CD14-positive monocyte (primary cell): ENCODE data around the gene STK32B. TPM values are rescaled to one million over a fixed set of nuclear protein-coding genes. Genes with fewer than 3 reads are reported as not detected.

Experiments
- DNase-seq, 3 donors: peaks; one replicate each; pipeline ENCODE4 v3.0.0-alpha.2; 2011 to 2022
- H2AFZ ChIP-seq: 2 replicates; pipeline ENCODE4 v1.6.0; 2012; ENCODE audit warnings: mild to moderate bottlenecking, low read depth, low read length, inconsistent platforms; ENCODE audit not compliant: insufficient read depth, poor library complexity, severe bottlenecking
- H3K27ac ChIP-seq, 2 donors: 1 replicate in 1 of 2; 2 replicates in 1 of 2; pipeline ENCODE4 v1.5.1; 2012 to 2013; ENCODE audit warnings: low read length in 2 of 2, control low read depth in 1 of 2, inconsistent platforms in 1 of 2, low read depth in 1 of 2, mild to moderate bottlenecking in 1 of 2
- H3K27me3 ChIP-seq, 2 donors: one replicate each; pipeline versions ENCODE4 v1.6.0 to v1.6.1; 2011 to 2013; ENCODE audit warnings: low read length in 2 of 2; ENCODE audit not compliant: control insufficient read depth in 2 of 2, insufficient read depth in 2 of 2
- H3K36me3 ChIP-seq, 2 donors: replicated peaks in 1 of 2; 1 replicate in 1 of 2; 2 replicates in 1 of 2; pipeline versions ENCODE4 v1.5.1 to v1.6.1; 2012 to 2013; ENCODE audit warnings: low read length in 2 of 2, control low read depth in 1 of 2, inconsistent platforms in 1 of 2, mild to moderate bottlenecking in 1 of 2; ENCODE audit not compliant: insufficient read depth in 2 of 2, control insufficient read depth in 1 of 2
- H3K4me1 ChIP-seq, 2 donors: 1 replicate in 1 of 2; 2 replicates in 1 of 2; pipeline versions ENCODE4 v1.5.1 to v1.6.1; 2012 to 2013; ENCODE audit warnings: low read length in 2 of 2, control low read depth in 1 of 2, inconsistent platforms in 1 of 2, mild to moderate bottlenecking in 1 of 2, moderate library complexity in 1 of 2; ENCODE audit not compliant: insufficient read depth in 2 of 2, control insufficient read depth in 1 of 2
- H3K4me2 ChIP-seq: replicated peaks from 2 replicates; pipeline ENCODE3; 2012; ENCODE audit warnings: low read length, moderate library complexity, mild to moderate bottlenecking; ENCODE audit not compliant: poor library complexity, severe bottlenecking; ENCODE audit errors: extremely low read depth
- H3K4me3 ChIP-seq, 3 experiments: fragments of 200-600 bp in 1 of 3; sonication (generic) in 1 of 3; replicated peaks in 1 of 3; 1 replicate in 2 of 3; 2 replicates in 1 of 3; pipeline ENCODE4 v1.5.1; 2011 to 2013; ENCODE audit warnings: low read length in 3 of 3, mild to moderate bottlenecking in 3 of 3, control low read depth in 2 of 3, low read depth in 2 of 3, inconsistent platforms in 1 of 3, moderate library complexity in 1 of 3
- H3K79me2 ChIP-seq: 2 replicates; pipeline ENCODE4 v1.6.0; 2012; ENCODE audit warnings: mild to moderate bottlenecking, control low read depth, inconsistent platforms, low read length, moderate library complexity; ENCODE audit not compliant: insufficient read depth
- H3K9ac ChIP-seq: 2 replicates; pipeline ENCODE4 v1.6.0; 2017; ENCODE audit warnings: low read length, mild to moderate bottlenecking; ENCODE audit not compliant: insufficient read depth, poor library complexity, severe bottlenecking
- H3K9me3 ChIP-seq, 2 donors: replicated peaks in 1 of 2; 1 replicate in 1 of 2; 2 replicates in 1 of 2; pipeline versions ENCODE4 v1.5.1 to v1.6.1; 2012 to 2013; ENCODE audit warnings: low read length in 2 of 2, control low read depth in 1 of 2; ENCODE audit not compliant: control insufficient read depth in 1 of 2, insufficient read depth in 1 of 2
- H4K20me1 ChIP-seq: 2 replicates; pipeline ENCODE4 v1.6.0; 2012; ENCODE audit warnings: mild to moderate bottlenecking, low read length, control low read depth, moderate library complexity; ENCODE audit not compliant: insufficient read depth
- H3K27ac Mint-ChIP-seq, 7 donors: one replicate each; pipeline ENCODE4 v1.8.0; 2020; ENCODE audit warnings: mild to moderate bottlenecking in 7 of 7, mixed read lengths in 7 of 7, moderate library complexity in 6 of 7, inconsistent platforms in 2 of 7
- H3K27me3 Mint-ChIP-seq, 3 donors: one replicate each; pipeline ENCODE4 v1.8.0; 2021 to 2022; ENCODE audit warnings: low read depth in 3 of 3, mild to moderate bottlenecking in 3 of 3, mixed read lengths in 3 of 3, moderate library complexity in 3 of 3, inconsistent platforms in 1 of 3
- H3K36me3 Mint-ChIP-seq, 2 donors: one replicate each; pipeline ENCODE4 v1.8.0; 2020; ENCODE audit warnings: mixed read lengths in 2 of 2, inconsistent platforms in 1 of 2, mild to moderate bottlenecking in 1 of 2
- H3K4me1 Mint-ChIP-seq: one replicate; pipeline ENCODE4 v1.8.0; 2020; ENCODE audit warnings: mild to moderate bottlenecking, mixed read lengths
- H3K4me3 Mint-ChIP-seq, 2 donors: one replicate each; pipeline ENCODE4 v1.8.0; 2020; ENCODE audit warnings: mild to moderate bottlenecking in 2 of 2, mixed read lengths in 2 of 2, moderate library complexity in 1 of 2
- H3K9me3 Mint-ChIP-seq, 7 donors: one replicate each; pipeline ENCODE4 v1.8.0; 2020 to 2022; ENCODE audit warnings: mixed read lengths in 7 of 7, mild to moderate bottlenecking in 6 of 7, moderate library complexity in 6 of 7, inconsistent platforms in 2 of 7
- WGBS: methylation state at CpG from one replicate; pipeline ENCODE4 v1.1.5; 2013; ENCODE audit warnings: missing lambda C conversion rate; ENCODE audit not compliant: insufficient coverage; 5-methylcytosine and 5-hydroxymethylcytosine counted together
- intact Hi-C, 2 donors: fragments of 100-400 bp; cut with micrococcal nuclease; formaldehyde crosslinking; loops; one replicate each; pipeline versions ENCODE4 v1.15.0 to v1.15.1; 2023
- polyA plus RNA-seq, 3 donors: library from polyadenylated mRNA; depleted of rRNA in 1 of 3; unstranded in 2 of 3; stranded (reverse) in 1 of 3; fragments of 300-500 nt in 2 of 3; fragments of >200 nt in 1 of 3; fragmentation: Illumina TruSeq in 2 of 3; gene quantifications; 1 replicate in 2 of 3; 2 replicates in 1 of 3; pipeline ENCODE4 v1.2.3, GENCODE V29; 2012 to 2021
- small RNA-seq: library from RNA; depleted of rRNA; stranded (forward); fragments of <200 nt; gene quantifications from one replicate; pipeline ENCODE3, GENCODE V24; 2012; ENCODE audit warnings: low read depth; ENCODE audit not compliant: insufficient read length
- TF ChIP-seq, protein P1 (sequence below): fragments of 200-600 bp; IDR thresholded peaks from one replicate; pipeline ENCODE4 v1.8.0; 2022; ENCODE audit warnings: antibody characterized with exemption, mild to moderate bottlenecking

STK32B gene
- polyA plus RNA-seq, 3 donors = 0.61 to 1.7 (median 0.75) TPM

DNA sequence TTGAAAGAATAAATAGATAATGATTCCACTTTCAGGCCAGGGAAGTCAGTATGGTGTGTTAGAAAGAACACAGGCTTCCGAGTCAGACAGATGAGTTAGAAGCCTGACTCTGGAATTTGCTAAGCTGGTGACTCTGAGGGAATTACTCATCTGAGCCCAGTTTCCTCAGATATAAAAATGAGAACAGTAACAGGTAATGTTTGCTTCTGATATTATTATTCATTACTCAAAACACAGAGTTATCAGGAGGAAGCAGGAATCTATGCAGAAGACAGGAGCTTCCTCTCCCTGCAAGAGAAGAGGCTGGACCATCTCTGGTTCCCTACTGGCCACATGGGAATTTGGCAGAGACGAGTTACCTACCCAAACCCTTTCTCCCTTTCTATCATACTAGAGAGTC lies 494.0 kb downstream of the STK32B start:
- Histone ChIP-seq H3K27ac (no peak overlapping the region), H3K4me2 (no peak overlapping the region), H2AFZ (no peak overlapping the region), H3K27me3 (no peaks in the 10 kb centered on the region), H3K9ac (no peak overlapping the region), H4K20me1 (no peaks in the 10 kb centered on the region), H3K79me2 (no peaks in the 10 kb centered on the region), H3K4me1 (no peaks in the 10 kb centered on the region), H3K4me3 (no peak overlapping the region), H3K9me3 (peaks cover 4 to 20% of the 10 kb centered on the region in 2 donors), H3K36me3 (no peaks in the 10 kb centered on the region)
- intact Hi-C loops = no loop called here
- no peak overlapping the region for H3K4me3 Mint-ChIP-seq
- WGBS = no CpG with 5 or more reads among the region's 2 CpGs
- H3K36me3 Mint-ChIP-seq = no peaks in the 10 kb centered on the region
- no peak for DNase-seq
- peaks cover 6 to 25% (median 10%) of the 10 kb centered on the region in 7 donors for H3K9me3 Mint-ChIP-seq
- H3K4me1 Mint-ChIP-seq = no peaks in the 10 kb centered on the region
- TF ChIP-seq, protein P1, sequence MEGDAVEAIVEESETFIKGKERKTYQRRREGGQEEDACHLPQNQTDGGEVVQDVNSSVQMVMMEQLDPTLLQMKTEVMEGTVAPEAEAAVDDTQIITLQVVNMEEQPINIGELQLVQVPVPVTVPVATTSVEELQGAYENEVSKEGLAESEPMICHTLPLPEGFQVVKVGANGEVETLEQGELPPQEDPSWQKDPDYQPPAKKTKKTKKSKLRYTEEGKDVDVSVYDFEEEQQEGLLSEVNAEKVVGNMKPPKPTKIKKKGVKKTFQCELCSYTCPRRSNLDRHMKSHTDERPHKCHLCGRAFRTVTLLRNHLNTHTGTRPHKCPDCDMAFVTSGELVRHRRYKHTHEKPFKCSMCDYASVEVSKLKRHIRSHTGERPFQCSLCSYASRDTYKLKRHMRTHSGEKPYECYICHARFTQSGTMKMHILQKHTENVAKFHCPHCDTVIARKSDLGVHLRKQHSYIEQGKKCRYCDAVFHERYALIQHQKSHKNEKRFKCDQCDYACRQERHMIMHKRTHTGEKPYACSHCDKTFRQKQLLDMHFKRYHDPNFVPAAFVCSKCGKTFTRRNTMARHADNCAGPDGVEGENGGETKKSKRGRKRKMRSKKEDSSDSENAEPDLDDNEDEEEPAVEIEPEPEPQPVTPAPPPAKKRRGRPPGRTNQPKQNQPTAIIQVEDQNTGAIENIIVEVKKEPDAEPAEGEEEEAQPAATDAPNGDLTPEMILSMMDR = no peak
- H3K27me3 Mint-ChIP-seq = peaks cover 0 to 1% (median 1%) of the 10 kb centered on the region in 3 donors
- no peak overlapping the region for H3K27ac Mint-ChIP-seq

DNA sequence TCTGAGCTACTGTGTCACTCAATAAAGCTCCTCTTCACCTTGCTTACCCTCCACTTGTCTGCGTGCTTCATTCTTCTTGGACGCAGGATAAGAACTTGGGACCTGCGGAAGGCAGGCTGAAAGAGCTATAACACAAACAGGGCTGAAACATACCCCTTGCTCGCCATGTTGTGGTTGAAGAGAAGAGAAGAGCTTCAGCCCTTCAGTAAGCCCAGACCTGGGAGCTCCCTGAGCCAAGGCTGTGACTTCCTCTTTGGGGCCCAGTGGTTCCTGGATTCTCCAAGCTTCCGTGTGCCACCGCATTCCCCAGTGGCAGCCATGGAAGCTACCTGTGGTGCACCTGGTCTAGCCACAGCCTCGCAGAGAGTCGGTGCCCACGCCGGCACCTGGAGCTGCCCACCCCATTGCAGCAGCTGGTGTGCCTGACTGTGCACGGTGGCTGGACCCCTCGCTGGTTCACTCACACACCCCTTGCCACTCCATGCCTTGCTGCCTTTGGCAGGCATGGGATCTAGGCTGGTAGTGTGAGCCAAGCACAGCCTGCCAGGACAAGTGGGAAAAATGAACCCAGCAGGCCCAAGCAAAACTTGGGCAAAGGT lies 496.5 kb downstream of the STK32B start:
- intact Hi-C loops = no loop called here
- Histone ChIP-seq H3K79me2 (no peaks in the 10 kb centered on the region), H3K27ac (no peak overlapping the region), H3K4me1 (no peaks in the 10 kb centered on the region), H3K4me2 (no peak overlapping the region), H2AFZ (no peak overlapping the region), H3K27me3 (no peaks in the 10 kb centered on the region), H3K36me3 (no peaks in the 10 kb centered on the region), H4K20me1 (no peaks in the 10 kb centered on the region), H3K4me3 (no peak overlapping the region), H3K9me3 (peaks cover 8 to 29% of the 10 kb centered on the region in 2 donors), H3K9ac (no peak overlapping the region)
- H3K4me1 Mint-ChIP-seq = no peaks in the 10 kb centered on the region
- peaks cover 1 to 3% (median 1%) of the 10 kb centered on the region in 3 donors for H3K27me3 Mint-ChIP-seq
- 94% methylated on average over 11 of the region's 12 CpGs for WGBS
- no peak overlapping the region for H3K4me3 Mint-ChIP-seq
- peaks cover 8 to 39% (median 19%) of the 10 kb centered on the region in 7 donors for H3K9me3 Mint-ChIP-seq
- TF ChIP-seq, protein P1 = no peak
- H3K27ac Mint-ChIP-seq = no peak overlapping the region
- no peaks in the 10 kb centered on the region for H3K36me3 Mint-ChIP-seq
- no peak for DNase-seq

Small RNAs within 50 kb of the gene (small RNA-seq; reads per million reads assigned to genes)
- gene RF00019 = not detected

Other genes with a start within 250 kb of the STK32B start
- not detected for gene MSX1, start 191.8 kb upstream of the STK32B start, polyA plus RNA-seq
- gene CYTL1, start 32.0 kb upstream of the STK32B start, polyA plus RNA-seq = under 1 TPM in 2 of 3 donors, not detected in 1; 0.32 to 0.56 TPM